Measurements from ENCODE around the gene GOLGA8T. TPM values are rescaled to one million over a fixed set of nuclear protein-coding genes. Genes with fewer than 3 reads are reported as not detected.
"Not testable (repeated sequence)": the region's sequence is repeated elsewhere in the genome, so short reads cannot be mapped to it uniquely, and the experiment has no call there.

GOLGA8T gene, protein sequence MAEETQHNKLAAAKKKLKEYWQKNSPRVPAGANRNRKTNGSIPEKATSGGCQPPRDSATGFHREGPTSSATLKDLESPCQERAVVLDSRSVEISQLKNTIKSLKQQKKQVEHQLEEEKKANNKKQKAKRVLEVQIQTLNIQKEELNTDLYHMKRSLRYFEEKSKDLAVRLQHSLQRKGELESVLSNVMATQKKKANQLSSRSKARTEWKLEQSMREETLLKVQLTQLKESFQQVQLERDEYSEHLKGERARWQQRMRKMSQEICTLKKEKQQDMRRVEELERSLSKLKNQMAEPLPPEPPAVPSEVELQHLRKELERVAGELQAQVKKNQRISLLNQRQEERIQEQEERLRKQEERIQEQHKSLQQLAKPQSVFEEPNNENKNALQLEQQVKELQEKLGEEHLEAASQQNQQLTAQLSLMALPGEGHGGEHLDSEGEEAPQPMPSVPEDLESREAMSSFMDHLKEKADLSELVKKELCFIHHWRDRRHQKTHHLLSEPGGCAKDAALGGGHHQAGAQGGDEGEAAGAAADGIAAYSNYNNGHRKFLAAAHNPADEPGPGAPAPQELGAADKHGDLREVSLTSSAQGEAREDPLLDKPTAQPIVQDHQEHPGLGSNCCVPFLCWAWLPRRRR
- under 1 TPM in 3 of 9 donors, not detected in 6; 0.31 to 0.44 (median 0.32) TPM for total RNA-seq
- under 1 TPM in 1 of 3 donors, not detected in 2; 0.10 TPM for polyA plus RNA-seq
- long read RNA-seq, donor 1: 0 reads
- long read RNA-seq, donor 2: 0 reads
- long read RNA-seq, donor 3: 0 reads
- long read RNA-seq, donor 4: 0 reads
- long read RNA-seq, donor 5: 0 reads
- long read RNA-seq, donor 6: 0 reads
- long read RNA-seq, donor 7: 0 reads
- long read RNA-seq, donor 8: 0 reads
- long read RNA-seq, donor 9: 0 reads
- long read RNA-seq, donor 10: 0 reads

DNA sequence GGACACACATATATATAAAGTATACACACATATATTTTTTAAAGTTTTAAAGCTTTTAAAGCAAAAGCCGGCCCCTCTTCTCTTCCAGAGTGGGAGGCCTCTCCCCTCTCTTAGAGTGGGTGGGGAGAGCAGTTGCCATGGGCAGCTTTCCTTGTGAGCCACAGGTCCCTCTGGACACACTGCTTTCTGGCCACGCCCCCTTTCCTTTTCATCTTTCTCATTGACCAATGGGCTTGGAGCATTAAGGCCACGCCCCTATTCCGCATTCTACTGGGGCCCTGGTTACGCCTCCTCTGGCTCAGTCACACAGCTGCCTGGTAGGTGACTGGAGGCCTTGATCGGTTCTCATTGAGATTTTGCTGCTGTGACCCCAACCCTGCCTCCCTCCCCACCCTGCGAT, at the start of gene GOLGA8T:
TSS of gene GOLGA8T (plus strand) at position 301 of the 400 bp plus-strand sequence. CDS start at position 399, 98 bp downstream.
- H3K4me3 ChIP-seq; H3K4me1 ChIP-seq (replicated peaks in 1 of 2); H3K27me3 ChIP-seq; H3K36me3 ChIP-seq (replicated peaks in 1 of 2); intact Hi-C loops (cut with DNase I); H3K27ac ChIP-seq; DNase-seq; H3K9me3 ChIP-seq (replicated peaks in 1 of 3): not testable (repeated sequence)
- no CpG with 5 or more reads among the region's 7 CpGs for WGBS, 4 donors

DNA sequence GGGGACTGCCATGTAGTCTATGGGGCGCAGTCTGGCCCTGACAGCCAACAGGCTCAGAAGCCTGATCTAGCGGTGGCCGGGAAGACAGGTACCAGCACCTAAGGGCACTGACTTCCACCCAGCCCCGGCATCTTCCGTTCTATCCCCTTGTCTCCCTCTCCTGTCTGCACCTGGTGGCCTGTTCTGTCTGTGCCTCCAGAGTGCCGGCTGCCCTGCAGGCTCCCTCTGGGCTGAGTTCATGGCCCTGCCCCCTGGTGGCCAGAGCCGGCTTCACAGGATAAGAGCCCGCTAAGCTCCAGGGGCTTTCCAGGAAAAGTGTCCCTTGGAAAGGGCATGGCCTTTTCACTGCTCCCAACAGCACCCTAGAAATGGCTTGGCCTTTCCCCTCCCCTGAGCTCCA, 37.0 kb upstream of the GOLGA8T start:
- H3K4me1 ChIP-seq (replicated peaks in 1 of 2); DNase-seq; H3K36me3 ChIP-seq (replicated peaks in 1 of 2); intact Hi-C loops (cut with DNase I); H3K27me3 ChIP-seq; H3K4me3 ChIP-seq; H3K9me3 ChIP-seq (replicated peaks in 1 of 3); H3K27ac ChIP-seq: not testable (repeated sequence)
- no CpG with 5 or more reads among the region's 8 CpGs for WGBS, 4 donors

DNA sequence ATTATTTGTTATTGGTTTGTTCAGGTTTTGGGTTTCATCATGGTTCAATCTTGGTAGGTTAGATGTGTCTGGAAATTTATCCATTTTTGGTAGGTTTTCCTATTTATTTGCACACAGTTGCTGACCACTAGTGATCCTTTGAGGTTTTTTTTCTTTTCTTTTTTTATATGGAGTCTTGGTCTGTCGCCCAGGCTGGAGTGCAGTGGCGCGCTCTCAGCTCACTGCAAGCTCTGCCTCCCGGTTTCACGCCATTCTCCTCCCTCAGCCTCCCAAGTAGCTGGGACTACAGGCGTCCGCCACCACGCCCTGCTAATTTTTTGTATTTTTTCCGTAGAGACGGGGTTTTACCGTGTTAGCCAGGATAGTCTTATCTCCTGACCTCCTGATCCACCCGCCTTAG, 32.0 kb upstream of the GOLGA8T start:
- H3K36me3 ChIP-seq (replicated peaks in 1 of 2); intact Hi-C loops (cut with DNase I); H3K4me3 ChIP-seq; H3K9me3 ChIP-seq (replicated peaks in 1 of 3); H3K4me1 ChIP-seq (replicated peaks in 1 of 2); H3K27me3 ChIP-seq; H3K27ac ChIP-seq; DNase-seq: not testable (repeated sequence)
- no CpG with 5 or more reads among the region's 12 CpGs for WGBS, 4 donors

DNA sequence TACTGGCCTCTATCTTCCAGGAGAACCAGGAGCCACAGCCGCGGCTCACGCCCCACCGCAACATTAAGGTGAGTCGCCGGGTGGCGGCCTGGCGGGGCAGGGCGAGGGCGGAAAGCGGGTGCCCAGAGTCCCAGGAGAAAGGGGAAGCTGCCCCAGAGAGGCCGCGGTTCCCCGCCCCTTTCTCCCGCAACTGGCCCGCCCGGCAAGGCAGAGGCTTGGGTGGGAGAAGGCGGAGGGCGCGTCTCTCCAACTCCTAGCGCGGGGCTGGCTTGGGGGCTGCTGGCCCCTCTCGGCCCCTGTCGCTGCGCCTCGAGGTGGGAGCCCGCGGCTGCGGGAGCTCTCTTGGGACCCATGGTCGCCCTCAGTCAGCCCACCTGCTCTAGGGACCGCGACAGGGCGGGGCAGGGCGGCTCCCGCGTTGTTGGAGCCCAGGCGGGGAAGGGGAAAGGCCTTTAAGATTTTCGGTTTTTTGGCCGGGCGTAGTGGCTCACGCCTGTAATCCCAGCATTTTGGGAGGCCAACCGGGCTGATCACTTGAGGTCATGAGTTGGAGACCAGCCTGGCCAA, 30.8 kb upstream of the GOLGA8T start:
- H3K27ac ChIP-seq; H3K27me3 ChIP-seq; H3K9me3 ChIP-seq (replicated peaks in 1 of 3); H3K36me3 ChIP-seq (replicated peaks in 1 of 2); H3K4me1 ChIP-seq (replicated peaks in 1 of 2); intact Hi-C loops (cut with DNase I); DNase-seq; H3K4me3 ChIP-seq: not testable (repeated sequence)
- WGBS, 4 donors: 5% methylated on average over 9 to 20 of the region's 42 CpGs; no CpG with 5 or more reads in 2 of the 4 donors

DNA sequence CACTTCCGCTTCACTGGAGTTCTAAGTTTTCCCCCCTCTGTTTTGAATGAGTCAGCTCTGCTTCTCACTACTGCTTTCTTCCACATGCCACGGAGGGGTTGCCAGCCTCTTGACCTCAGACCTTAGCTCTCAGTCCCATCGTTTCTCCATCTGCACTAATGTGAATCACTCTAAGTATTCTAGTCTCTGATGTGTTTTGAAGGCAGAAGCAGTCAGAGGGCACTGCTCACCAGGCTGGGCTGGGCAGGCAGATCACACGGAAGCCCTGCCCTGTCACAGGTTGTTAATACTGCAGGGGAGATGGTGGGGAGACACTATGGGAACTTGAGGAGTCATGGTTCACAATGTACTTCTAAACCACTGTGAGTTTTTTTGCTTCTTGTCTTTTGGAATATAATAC, 24.3 kb upstream of the GOLGA8T start:
- no CpG with 5 or more reads among the region's 4 CpGs for WGBS, 4 donors
- intact Hi-C loops (cut with DNase I); H3K27ac ChIP-seq; H3K4me3 ChIP-seq; DNase-seq; H3K36me3 ChIP-seq (replicated peaks in 1 of 2); H3K4me1 ChIP-seq (replicated peaks in 1 of 2); H3K27me3 ChIP-seq; H3K9me3 ChIP-seq (replicated peaks in 1 of 3): not testable (repeated sequence)

DNA sequence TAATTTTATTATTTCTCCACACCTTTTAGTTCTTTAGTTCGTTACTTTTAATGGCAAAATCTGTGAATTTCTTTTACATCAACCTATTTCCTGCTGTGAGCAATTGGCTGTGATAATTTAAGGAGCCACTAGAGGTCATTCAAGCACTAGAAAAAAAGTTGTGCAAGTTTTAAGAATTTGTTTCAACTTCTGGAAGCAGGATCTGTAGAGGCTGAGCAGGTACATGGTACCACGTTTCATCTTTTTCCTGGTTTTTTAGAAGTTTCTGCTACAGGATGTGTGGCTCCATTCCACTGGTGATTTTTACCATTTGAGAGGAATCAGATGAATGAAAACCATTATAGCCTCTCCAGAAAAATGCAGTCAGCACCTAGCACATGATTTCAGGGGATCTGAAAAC, 4.8 kb upstream of the GOLGA8T start:
- DNase-seq; H3K4me3 ChIP-seq; H3K9me3 ChIP-seq (replicated peaks in 1 of 3); H3K27ac ChIP-seq; H3K27me3 ChIP-seq; intact Hi-C loops (cut with DNase I); H3K4me1 ChIP-seq (replicated peaks in 1 of 2); H3K36me3 ChIP-seq (replicated peaks in 1 of 2): not testable (repeated sequence)
- WGBS, 4 donors: 0 to 13% (median 4%) methylated on average over 1 of the region's 2 CpGs

DNA sequence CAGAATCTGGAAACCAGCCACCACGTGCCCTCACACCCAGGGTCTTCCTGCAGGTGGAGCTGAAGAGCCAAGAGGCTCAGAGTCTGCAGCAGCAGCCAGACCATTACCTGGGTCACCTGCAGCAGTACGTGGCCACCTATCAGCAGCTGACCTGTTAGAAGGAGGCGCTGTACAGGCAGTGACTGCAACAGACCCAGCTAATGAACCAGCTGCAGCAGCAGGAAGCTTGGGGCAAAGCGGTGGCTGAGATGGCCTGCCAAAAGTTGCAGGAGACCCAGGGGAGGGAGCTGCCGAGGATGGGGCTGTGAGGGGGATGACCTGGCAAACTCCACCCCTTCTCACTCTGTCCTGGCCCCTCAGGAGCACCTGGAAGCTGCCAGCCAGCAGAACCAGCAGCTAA, 8.4 kb downstream of the GOLGA8T start:
- H3K9me3 ChIP-seq (replicated peaks in 1 of 3); H3K36me3 ChIP-seq (replicated peaks in 1 of 2); H3K4me3 ChIP-seq; intact Hi-C loops (cut with DNase I); DNase-seq; H3K27ac ChIP-seq; H3K27me3 ChIP-seq; H3K4me1 ChIP-seq (replicated peaks in 1 of 2): not testable (repeated sequence)
- 60% methylated on average over 4 of the region's 5 CpGs; no CpG with 5 or more reads in 3 of the 4 donors for WGBS, 4 donors

DNA sequence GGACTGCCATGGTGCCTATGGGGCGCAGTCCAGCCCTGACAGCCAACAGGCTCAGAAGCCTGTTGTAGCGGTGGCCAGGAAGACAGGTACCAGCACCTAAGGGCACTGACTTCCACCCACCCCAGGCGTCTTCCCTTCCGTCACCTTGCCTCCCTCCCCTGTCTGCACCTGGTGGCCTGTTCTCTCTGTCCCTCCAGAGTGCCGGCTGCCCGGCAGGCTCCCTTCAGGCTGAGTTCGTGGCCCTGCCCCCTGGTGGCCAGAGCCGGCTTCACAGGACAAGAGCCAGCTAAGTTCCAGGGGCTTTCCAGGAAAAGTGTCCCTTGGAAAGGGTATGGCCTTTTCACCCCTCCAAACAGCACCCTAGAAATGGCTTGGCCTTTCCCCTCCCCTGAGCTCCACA, 15.0 kb downstream of the GOLGA8T start:
- H3K27ac ChIP-seq; H3K4me3 ChIP-seq; DNase-seq; H3K4me1 ChIP-seq (replicated peaks in 1 of 2); H3K9me3 ChIP-seq (replicated peaks in 1 of 3); intact Hi-C loops (cut with DNase I); H3K36me3 ChIP-seq (replicated peaks in 1 of 2); H3K27me3 ChIP-seq: not testable (repeated sequence)
- WGBS, 4 donors: no CpG with 5 or more reads among the region's 8 CpGs

DNA sequence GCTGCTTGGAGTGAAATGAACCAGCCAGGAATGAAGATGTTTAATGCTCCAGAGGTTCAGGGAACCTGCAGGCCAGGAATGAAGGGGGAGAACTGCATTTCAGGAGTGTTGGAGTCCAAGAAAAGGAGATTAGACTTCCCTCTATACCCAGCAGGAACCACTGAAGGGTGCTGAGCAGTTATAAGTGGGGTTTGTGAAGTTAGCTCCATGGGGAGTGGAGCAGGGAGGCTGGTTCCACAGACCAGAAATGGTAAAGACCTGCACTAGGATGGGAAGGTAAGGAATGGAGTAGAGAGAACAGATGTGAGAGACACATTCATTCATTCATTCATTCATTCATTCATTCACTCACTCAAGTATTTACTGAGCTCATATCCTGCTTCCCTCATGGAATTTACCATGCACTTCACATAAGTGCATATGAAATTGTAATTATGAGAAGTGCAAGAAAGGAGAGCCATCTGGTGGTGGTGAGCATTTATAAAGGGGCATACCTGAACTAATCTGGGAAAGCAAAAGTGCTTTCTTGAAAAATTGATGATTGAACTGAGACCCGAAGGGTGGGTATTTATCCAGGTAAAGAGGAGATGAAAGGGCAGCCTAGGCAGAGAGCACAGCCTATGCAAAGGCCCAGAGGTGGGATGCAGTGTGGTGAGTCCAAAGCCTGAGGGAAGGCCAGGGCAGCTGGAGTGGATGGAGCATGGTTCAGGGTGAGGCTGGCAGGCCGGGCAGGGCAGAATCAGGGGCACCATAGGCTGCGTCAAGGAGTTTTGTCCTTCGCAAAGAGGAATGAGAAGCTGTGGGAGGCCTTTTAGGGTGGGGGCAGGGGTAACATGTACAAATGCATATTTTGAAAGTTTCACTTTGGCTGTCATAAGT, 27.9 kb downstream of the GOLGA8T start:
- intact Hi-C loops (cut with DNase I); H3K4me1 ChIP-seq (replicated peaks in 1 of 2); H3K36me3 ChIP-seq (replicated peaks in 1 of 2); H3K9me3 ChIP-seq (replicated peaks in 1 of 3); H3K4me3 ChIP-seq; H3K27ac ChIP-seq; DNase-seq; H3K27me3 ChIP-seq: not testable (repeated sequence)
- WGBS, 4 donors: 54 to 78% (median 61%) methylated on average over 4 of the region's 4 CpGs

DNA sequence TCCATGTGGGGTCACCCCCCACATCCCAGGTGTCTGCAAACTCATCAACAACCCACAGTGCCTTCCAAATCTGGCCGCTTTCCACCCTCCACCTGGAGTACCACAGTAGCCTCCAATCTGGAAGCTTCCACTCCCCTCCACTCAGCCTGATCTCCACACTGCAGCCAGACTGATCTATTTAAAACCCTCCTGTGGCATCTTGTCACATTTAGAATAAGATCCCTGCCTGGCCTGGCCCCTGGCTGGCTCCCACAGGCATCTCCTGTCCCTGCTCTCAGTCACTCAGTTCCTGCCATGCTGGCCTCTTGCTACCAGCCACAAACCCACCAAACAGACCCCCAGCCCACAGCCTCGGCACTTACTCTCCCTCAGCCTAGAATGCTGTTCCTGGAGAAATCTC, 28.9 kb downstream of the GOLGA8T start:
- H3K4me3 ChIP-seq; H3K27ac ChIP-seq; H3K4me1 ChIP-seq (replicated peaks in 1 of 2); H3K9me3 ChIP-seq (replicated peaks in 1 of 3); DNase-seq; H3K36me3 ChIP-seq (replicated peaks in 1 of 2); intact Hi-C loops (cut with DNase I); H3K27me3 ChIP-seq: not testable (repeated sequence)
- WGBS, 4 donors: 62 to 100% (median 67%) methylated on average over 1 of the region's 2 CpGs
